ENCODE data around the gene SMIM41.
A peak's percentile ranks its signal among the peaks of the same experiment; 100 is the strongest.

Gene SMIM41

GRCh38 chr12:52145228-52146088, 66.0 kb downstream of the SMIM41 start:
- no peak for DNase-seq (ENCODE audit: low read depth in 1 of 2, low spot score in 1 of 2)

- DNase-seq (ENCODE audit: low read depth in 1 of 2, low spot score in 1 of 2) = no peak
Observed at GRCh38 chr12:52146089-52146821, 66.8 kb downstream of the SMIM41 start.

GRCh38 chr12:52146822-52147366, 67.4 kb downstream of the SMIM41 start:
- DNase-seq (ENCODE audit: low read depth in 1 of 2, low spot score in 1 of 2) = no peak

- no peak for DNase-seq (ENCODE audit: low read depth in 1 of 2, low spot score in 1 of 2)
Observed at GRCh38 chr12:52147367-52147963, 68.0 kb downstream of the SMIM41 start.

- no peak for DNase-seq (ENCODE audit: low read depth in 1 of 2, low spot score in 1 of 2)
Observed at GRCh38 chr12:52147964-52148463, 68.5 kb downstream of the SMIM41 start.

- DNase-seq (ENCODE audit: low read depth in 1 of 2, low spot score in 1 of 2) = no peak
Observed at GRCh38 chr12:52148464-52149181, 69.1 kb downstream of the SMIM41 start.

GRCh38 chr12:52149182-52149641, 69.7 kb downstream of the SMIM41 start:
- no peak for DNase-seq (ENCODE audit: low read depth in 1 of 2, low spot score in 1 of 2)

GRCh38 chr12:52149651-52150241, 70.2 kb downstream of the SMIM41 start:
- no peak for DNase-seq (ENCODE audit: low read depth in 1 of 2, low spot score in 1 of 2)

GRCh38 chr12:52151153-52151836, 71.8 kb downstream of the SMIM41 start:
- no peak for DNase-seq (ENCODE audit: low read depth in 1 of 2, low spot score in 1 of 2)

GRCh38 chr12:52151837-52152783, 72.6 kb downstream of the SMIM41 start:
- DNase-seq (ENCODE audit: low read depth in 1 of 2, low spot score in 1 of 2) = peak; percentile 61 to 63

GRCh38 chr12:52152905-52153317, 73.4 kb downstream of the SMIM41 start:
- DNase-seq (ENCODE audit: low read depth in 1 of 2, low spot score in 1 of 2) = no peak

GRCh38 chr12:52155048-52155868, 75.8 kb downstream of the SMIM41 start:
- DNase-seq (ENCODE audit: low read depth in 1 of 2, low spot score in 1 of 2) = peak in 1 of 2 donors; percentile 38

GRCh38 chr12:52156311-52156710, 76.8 kb downstream of the SMIM41 start:
- DNase-seq (ENCODE audit: low read depth in 1 of 2, low spot score in 1 of 2) = no peak

- DNase-seq (ENCODE audit: low read depth in 1 of 2, low spot score in 1 of 2) = peak; percentile 51 to 63
Observed at GRCh38 chr12:52156757-52157565, 77.5 kb downstream of the SMIM41 start.

- no peak for DNase-seq (ENCODE audit: low read depth in 1 of 2, low spot score in 1 of 2)
Observed at GRCh38 chr12:52157566-52158150, 78.2 kb downstream of the SMIM41 start.
